Skeletal muscle tissue (tissue), 4 donors: ENCODE measurements around the gene PIP5KL1. TPM values are rescaled to one million over a fixed set of nuclear protein-coding genes. Genes with fewer than 3 reads are reported as not detected.
A peak's percentile ranks its signal among the peaks of the same experiment; 100 is the strongest.

Source experiments
- H3K27ac ChIP-seq: one replicate; pipeline ENCODE4 v1.7.0; 2013; ENCODE audit warnings: mild to moderate bottlenecking, low read depth, low read length, inconsistent platforms
- H3K27me3 ChIP-seq, 3 donors: one replicate each; pipeline ENCODE4 v1.7.0; 2013; ENCODE audit warnings: low read length in 3 of 3; ENCODE audit not compliant: control insufficient read depth in 3 of 3, insufficient read depth in 3 of 3
- H3K36me3 ChIP-seq, 3 donors: one replicate each; pipeline ENCODE4 v1.7.0; 2013; ENCODE audit warnings: low read length in 3 of 3; ENCODE audit not compliant: control insufficient read depth in 3 of 3, insufficient read depth in 3 of 3
- H3K4me1 ChIP-seq, 3 donors: one replicate each; pipeline ENCODE4 v1.7.0; 2013; ENCODE audit warnings: low read length in 3 of 3, mild to moderate bottlenecking in 3 of 3; ENCODE audit not compliant: control insufficient read depth in 3 of 3, insufficient read depth in 3 of 3
- H3K4me3 ChIP-seq, 3 donors: one replicate each; pipeline ENCODE4 v1.7.0; 2013; ENCODE audit warnings: low read length in 3 of 3
- H3K9ac ChIP-seq, 3 donors: one replicate each; pipeline ENCODE4 v1.7.0; 2013; ENCODE audit warnings: low read length in 3 of 3, mild to moderate bottlenecking in 3 of 3, moderate library complexity in 2 of 3, low read depth in 1 of 3
- H3K9me3 ChIP-seq, 3 donors: one replicate each; pipeline ENCODE4 v1.7.0; 2013; ENCODE audit warnings: low read length in 3 of 3; ENCODE audit not compliant: control insufficient read depth in 3 of 3
- total RNA-seq: library from RNA; depleted of rRNA; stranded (reverse); fragments of >200 nt; gene quantifications from one replicate; pipeline ENCODE4 v1.2.3, GENCODE V29; 2014
- donor health status: Osteomylitis.

PIP5KL1 gene
- total RNA-seq, 1 donor from 2014 or later = not detected

DNA sequence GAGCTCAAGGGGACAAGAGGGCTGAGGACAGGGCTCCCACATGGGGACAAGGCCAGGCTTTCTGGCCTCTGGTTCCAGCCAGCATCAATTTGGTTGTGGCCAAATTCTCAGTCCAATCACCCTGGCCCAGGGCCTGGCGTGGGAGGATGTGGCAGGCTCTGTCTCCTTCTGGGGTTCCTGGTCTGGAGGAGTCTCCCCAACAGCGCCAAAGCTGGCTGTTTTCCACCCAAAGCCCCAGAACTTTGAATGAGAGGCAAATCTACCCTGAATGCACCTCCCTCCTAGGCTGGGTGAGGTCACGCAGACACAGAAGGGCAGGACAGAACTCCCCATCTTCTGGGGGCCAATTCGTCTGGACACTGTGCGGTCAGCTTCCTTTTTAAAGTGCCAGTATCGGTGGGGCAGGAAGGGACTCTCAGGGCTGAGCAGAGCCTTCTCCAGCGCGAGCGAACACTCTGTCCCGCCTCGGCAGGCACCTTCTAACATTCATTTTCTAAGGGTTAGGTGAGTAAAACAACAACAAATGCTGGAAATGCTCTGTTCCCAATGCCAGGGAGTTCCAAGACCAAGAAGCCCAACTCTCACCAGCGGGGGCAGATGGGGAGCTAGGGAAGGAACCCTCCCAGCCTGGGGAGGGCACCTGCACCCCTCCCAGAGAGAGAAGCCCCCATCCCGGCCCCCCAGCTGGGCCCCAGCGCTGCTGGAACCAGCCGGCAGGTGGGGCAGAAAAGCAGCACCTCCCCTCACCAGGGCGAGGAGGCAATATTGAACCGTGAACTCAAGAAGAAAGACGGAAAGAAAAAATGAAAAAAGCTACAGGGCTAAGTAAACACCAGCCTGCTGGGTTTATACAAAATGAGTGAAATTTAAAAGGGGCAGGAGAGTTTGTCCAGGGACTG is 10.7 kb upstream of the PIP5KL1 start:
- H3K36me3 ChIP-seq = peaks cover 10 to 15% (median 13%) of the 10 kb centered on the region in 3 donors
- peaks cover 27 to 44% (median 34%) of the 10 kb centered on the region in 3 donors for H3K4me1 ChIP-seq

DNA sequence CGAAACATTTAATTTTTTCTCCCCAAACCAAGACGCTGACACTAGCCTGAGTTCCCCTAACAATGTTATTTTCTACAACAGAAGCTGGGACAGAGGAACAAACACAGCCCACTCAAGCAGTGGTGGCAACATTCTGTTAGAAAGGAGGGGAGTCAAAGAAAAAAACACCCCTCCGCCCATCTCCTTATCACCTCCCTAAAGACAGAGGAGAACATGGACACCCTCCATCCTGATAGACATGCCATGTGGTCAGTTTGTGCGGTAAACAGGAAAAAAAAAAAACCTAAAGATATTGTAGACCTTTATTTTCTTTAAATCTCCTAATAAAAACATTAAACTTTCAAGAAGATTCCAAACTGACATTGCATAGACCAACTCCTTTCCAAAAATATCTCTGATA is 10.0 kb upstream of the PIP5KL1 start:
- Histone ChIP-seq H3K9me3 (no peaks in the 10 kb centered on the region), H3K9ac (no peak overlapping the region), H3K36me3 (peaks cover 10 to 15% (median 13%) of the 10 kb centered on the region in 3 donors), H3K27ac (no peak overlapping the region), H3K4me1 (peaks cover 34 to 52% (median 38%) of the 10 kb centered on the region in 3 donors), H3K4me3 (no peak overlapping the region), H3K27me3 (no peaks in the 10 kb centered on the region)

More for the DNA sequence above, 10.7 kb upstream of the PIP5KL1 start:
- no peaks in the 10 kb centered on the region for H3K9me3 ChIP-seq
- H3K27ac ChIP-seq = no peak overlapping the region
- peak overlapping the region in 1 of 3 donors; percentile 20 for H3K9ac ChIP-seq
- H3K4me3 ChIP-seq = no peak overlapping the region
- H3K27me3 ChIP-seq = no peaks in the 10 kb centered on the region

DNA sequence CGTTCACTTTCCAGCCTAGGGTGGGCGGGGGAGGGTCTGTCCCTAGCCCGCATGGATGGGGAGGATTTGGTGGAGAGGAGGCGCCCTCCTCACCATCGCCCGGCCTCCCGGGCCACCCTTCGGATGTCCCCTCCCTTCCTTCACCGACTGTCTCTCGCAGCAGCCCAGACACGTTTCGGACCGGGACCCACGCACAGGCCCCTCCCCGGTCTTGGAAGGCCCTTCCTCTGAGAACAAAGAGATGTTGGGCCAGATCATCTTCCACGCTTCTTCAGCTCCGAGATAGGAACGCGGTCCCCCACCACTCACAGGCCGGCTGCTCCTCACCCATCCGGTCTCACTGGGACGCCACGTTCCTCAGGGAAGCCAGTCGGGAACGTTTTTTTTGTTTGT is 7.7 kb upstream of the PIP5KL1 start:
- H3K36me3 ChIP-seq = peaks cover 2 to 7% (median 4%) of the 10 kb centered on the region in 3 donors
- peak overlapping the region; percentile 86 to 98 (median 88) for H3K4me3 ChIP-seq
- H3K4me1 ChIP-seq = peaks cover 33 to 47% (median 38%) of the 10 kb centered on the region in 3 donors
- no peaks in the 10 kb centered on the region for H3K9me3 ChIP-seq
- H3K27ac ChIP-seq = peak overlapping the region; percentile 51
- no peaks in the 10 kb centered on the region for H3K27me3 ChIP-seq
- H3K9ac ChIP-seq = peak overlapping the region in 2 of 3 donors; percentile 85 to 91

DNA sequence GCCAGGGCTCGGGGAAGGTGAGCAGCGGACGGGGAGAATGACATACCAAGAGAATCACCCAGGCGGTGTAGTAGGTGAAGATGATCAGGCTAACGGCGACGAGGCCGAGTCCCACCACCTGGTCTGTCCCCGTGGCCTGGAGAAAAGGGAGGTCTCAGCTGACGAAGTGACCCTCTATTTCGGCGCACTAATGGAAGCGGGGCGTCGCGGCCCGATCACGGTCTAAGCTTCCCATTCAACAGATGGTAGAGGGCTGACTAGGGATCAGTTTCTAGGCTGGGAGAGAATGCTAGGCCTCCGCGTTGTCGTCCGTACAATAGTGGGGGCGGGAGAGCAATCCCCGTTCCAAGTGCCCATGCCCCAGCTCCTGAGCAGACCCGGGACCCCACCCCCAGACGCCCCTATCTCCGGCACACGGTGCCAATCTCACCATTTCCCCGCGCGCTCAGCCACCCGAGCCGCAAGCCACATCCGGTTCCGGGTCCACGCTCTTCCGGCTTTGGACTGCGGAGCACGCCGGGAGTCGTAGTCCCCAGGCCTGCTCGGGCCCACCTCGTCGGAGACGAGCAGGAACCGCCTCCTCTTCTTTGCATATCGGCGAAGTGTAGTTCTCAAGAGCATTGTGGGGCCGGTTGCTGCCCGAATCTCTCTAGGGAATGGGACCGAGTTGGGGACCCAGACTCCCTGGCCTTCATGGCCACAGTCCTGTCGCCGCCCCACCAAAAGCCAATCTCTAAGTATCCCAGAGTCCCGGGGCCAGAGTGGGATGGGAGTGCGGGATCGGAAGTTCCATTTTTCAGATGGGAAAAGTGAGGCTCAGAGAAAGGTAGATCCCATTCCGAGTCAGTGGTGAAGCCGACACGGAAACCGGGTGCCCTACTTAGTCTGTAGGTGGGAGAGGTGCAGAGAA is 7.1 kb upstream of the PIP5KL1 start, which contains the start of gene DPM2:
Gene DPM2 (minus strand): TSS at position 467 of the 910 bp plus-strand sequence. CDS start 34 bp downstream, at position 433.
- peaks cover 0 to 7% (median 2%) of the 10 kb centered on the region in 3 donors for H3K36me3 ChIP-seq
- peaks cover 32 to 42% (median 35%) of the 10 kb centered on the region in 3 donors for H3K4me1 ChIP-seq
- H3K9ac ChIP-seq = peak within 1 kb of the TSS; percentile 84 to 91 (median 85)
- no peaks in the 10 kb centered on the region for H3K9me3 ChIP-seq
- peak within 1 kb of the TSS; percentile 51 for H3K27ac ChIP-seq
- peak within 1 kb of the TSS; percentile 86 to 98 (median 88) for H3K4me3 ChIP-seq
- H3K27me3 ChIP-seq = peaks cover 0 to 4% (median 0%) of the 10 kb centered on the region in 3 donors

DNA sequence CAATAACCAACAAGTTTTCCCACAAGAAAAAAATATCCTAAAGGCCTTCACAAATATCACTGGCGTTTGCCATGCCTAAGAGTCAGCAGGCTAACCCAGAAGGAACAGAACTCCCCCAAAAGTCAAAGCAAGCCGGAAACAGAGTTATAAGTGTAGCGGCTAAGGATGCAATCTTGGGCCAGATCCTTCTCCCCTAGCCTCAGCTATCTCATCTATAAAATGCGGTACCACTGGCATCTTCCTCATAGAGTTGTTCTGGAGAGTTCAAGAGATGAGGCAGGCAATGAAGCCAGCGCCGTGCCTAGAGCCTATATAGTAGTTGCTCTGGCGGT is 6.4 kb upstream of the PIP5KL1 start:
- Histone ChIP-seq H3K9me3 (no peaks in the 10 kb centered on the region), H3K27me3 (peaks cover 0 to 4% (median 0%) of the 10 kb centered on the region in 3 donors), H3K4me1 (peaks cover 26 to 36% (median 28%) of the 10 kb centered on the region in 3 donors), H3K27ac (peak overlapping the region; percentile 51), H3K4me3 (peak overlapping the region; percentile 86 to 98 (median 88)), H3K9ac (peak overlapping the region; percentile 84 to 91 (median 85)), H3K36me3 (peaks cover 0 to 7% (median 2%) of the 10 kb centered on the region in 3 donors)

GRCh38 chr9:127936347-127936852 is 5.8 kb upstream of the PIP5KL1 start:
- no peaks in the 10 kb centered on the region for H3K9me3 ChIP-seq
- peaks cover 28 to 37% (median 28%) of the 10 kb centered on the region in 3 donors for H3K4me1 ChIP-seq
- H3K36me3 ChIP-seq = peaks cover 0 to 7% (median 2%) of the 10 kb centered on the region in 3 donors
- H3K27me3 ChIP-seq = peaks cover 2 to 9% (median 3%) of the 10 kb centered on the region in 3 donors
- H3K9ac ChIP-seq = peak overlapping the region in 1 of 3 donors; percentile 25
- no peak overlapping the region for H3K27ac ChIP-seq
- H3K4me3 ChIP-seq = peak overlapping the region; percentile 86 to 98 (median 88)

DNA sequence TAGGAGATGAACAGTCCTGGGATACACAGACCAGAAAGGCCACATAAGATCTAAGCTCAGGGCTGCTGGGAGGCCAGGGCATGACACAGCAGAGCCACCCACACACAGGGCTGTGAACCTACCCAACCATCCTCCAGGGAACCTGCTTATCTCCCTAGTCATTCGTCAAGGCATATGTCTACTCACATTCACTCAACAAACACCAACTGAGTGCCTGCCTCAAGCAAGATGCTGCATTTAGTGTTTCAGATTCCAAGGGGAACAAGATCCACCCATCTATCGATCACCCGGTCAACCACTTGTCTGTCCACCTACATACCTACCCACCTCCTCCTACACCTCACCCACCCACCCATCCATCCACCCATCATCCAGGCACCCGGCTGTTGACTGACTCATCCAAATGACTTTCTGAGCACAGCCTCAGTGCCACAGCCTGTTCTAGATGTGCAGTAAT is 5.2 kb upstream of the PIP5KL1 start:
- Histone ChIP-seq H3K27me3 (peaks cover 5 to 15% (median 8%) of the 10 kb centered on the region in 3 donors), H3K4me3 (peak overlapping the region in 1 of 3 donors; percentile 29), H3K9ac (peak overlapping the region in 1 of 3 donors; percentile 25), H3K9me3 (no peaks in the 10 kb centered on the region), H3K36me3 (peaks cover 0 to 7% (median 2%) of the 10 kb centered on the region in 3 donors), H3K27ac (no peak overlapping the region), H3K4me1 (peaks cover 34 to 43% (median 34%) of the 10 kb centered on the region in 3 donors)

DNA sequence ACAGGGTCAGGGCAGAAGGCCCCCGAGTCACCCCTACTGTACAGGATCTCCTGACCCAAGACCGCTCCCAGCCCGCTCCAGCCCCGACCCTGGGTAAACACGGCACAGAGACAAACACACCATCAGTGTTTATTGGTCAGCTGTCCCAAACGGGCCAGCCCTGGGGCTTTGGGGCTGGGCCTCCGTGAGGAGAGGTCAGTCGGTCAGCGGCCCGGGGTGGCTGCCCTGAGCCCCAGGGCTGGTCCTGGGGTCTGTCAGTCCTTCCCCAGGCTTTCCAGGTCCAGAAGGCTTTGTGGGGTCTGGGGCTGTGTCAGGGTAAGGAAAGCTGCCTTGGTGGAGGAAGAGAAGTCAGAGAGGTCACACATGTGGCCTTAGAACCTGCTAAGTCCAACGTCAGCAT is 4.4 kb upstream of the PIP5KL1 start:
- peaks cover 34 to 49% (median 40%) of the 10 kb centered on the region in 3 donors for H3K4me1 ChIP-seq

GRCh38 chr9:127934248-127934647 is 3.7 kb upstream of the PIP5KL1 start:
- H3K27ac ChIP-seq = no peak overlapping the region
- no peak overlapping the region for H3K9ac ChIP-seq
- H3K4me3 ChIP-seq = no peak overlapping the region
- peaks cover 0 to 7% (median 2%) of the 10 kb centered on the region in 3 donors for H3K36me3 ChIP-seq
- H3K9me3 ChIP-seq = no peaks in the 10 kb centered on the region
- peaks cover 34 to 49% (median 41%) of the 10 kb centered on the region in 3 donors for H3K4me1 ChIP-seq
- peaks cover 15 to 29% (median 17%) of the 10 kb centered on the region in 3 donors for H3K27me3 ChIP-seq

More for the DNA sequence above, 4.4 kb upstream of the PIP5KL1 start:
- Histone ChIP-seq H3K27me3 (peaks cover 8 to 21% (median 10%) of the 10 kb centered on the region in 3 donors), H3K36me3 (peaks cover 0 to 7% (median 2%) of the 10 kb centered on the region in 3 donors), H3K9me3 (no peaks in the 10 kb centered on the region), H3K27ac (no peak overlapping the region), H3K9ac (no peak overlapping the region), H3K4me3 (no peak overlapping the region)
